Parathyroid adenoma (tissue), 2 donors: ENCODE measurements around the gene GMPS.

Source experiments
- H2AFZ ChIP-seq: fragments of 300-600 bp; sonication (generic); one replicate; pipeline ENCODE4 v1.7.0; 2017; ENCODE audit warnings: antibody characterized with exemption, mild to moderate bottlenecking
- H3K27ac ChIP-seq: fragments of 300-600 bp; sonication (generic); one replicate; pipeline ENCODE4 v1.7.0; 2017
- H3K27me3 ChIP-seq: fragments of 300-600 bp; sonication (generic); one replicate; pipeline ENCODE4 v1.7.0; 2017; ENCODE audit warnings: low read length; ENCODE audit not compliant: control insufficient read depth, insufficient read depth
- H3K36me3 ChIP-seq: fragments of 300-600 bp; sonication (generic); one replicate; pipeline ENCODE4 v1.7.0; 2017; ENCODE audit warnings: low read length; ENCODE audit not compliant: control insufficient read depth, insufficient read depth
- H3K4me1 ChIP-seq: fragments of 300-600 bp; sonication (generic); one replicate; pipeline ENCODE4 v1.7.0; 2017; ENCODE audit warnings: control low read depth
- H3K4me2 ChIP-seq: fragments of 300-600 bp; sonication (generic); one replicate; pipeline ENCODE4 v1.7.0; 2017; ENCODE audit warnings: low read length
- H3K4me3 ChIP-seq: fragments of 300-600 bp; sonication (generic); one replicate; pipeline ENCODE4 v1.7.0; 2017; ENCODE audit warnings: low read depth, low read length
- H3K79me2 ChIP-seq: fragments of 300-600 bp; sonication (generic); one replicate; pipeline ENCODE4 v1.7.0; 2017; ENCODE audit warnings: control low read depth
- H3K9ac ChIP-seq: fragments of 300-600 bp; sonication (generic); one replicate; pipeline ENCODE4 v1.7.0; 2017; ENCODE audit warnings: mild to moderate bottlenecking
- H3K9me3 ChIP-seq: fragments of 300-600 bp; sonication (generic); one replicate; pipeline ENCODE4 v1.7.0; 2017; ENCODE audit warnings: low read length; ENCODE audit not compliant: control insufficient read depth
- TF ChIP-seq, protein P1 (sequence below): fragments of 300-600 bp; sonication (generic); IDR thresholded peaks from one replicate; pipeline ENCODE4 v1.7.0; 2017; ENCODE audit warnings: antibody characterized with exemption, mild to moderate bottlenecking
- donor health status: primary hyperparathyroidism.

Gene GMPS

DNA sequence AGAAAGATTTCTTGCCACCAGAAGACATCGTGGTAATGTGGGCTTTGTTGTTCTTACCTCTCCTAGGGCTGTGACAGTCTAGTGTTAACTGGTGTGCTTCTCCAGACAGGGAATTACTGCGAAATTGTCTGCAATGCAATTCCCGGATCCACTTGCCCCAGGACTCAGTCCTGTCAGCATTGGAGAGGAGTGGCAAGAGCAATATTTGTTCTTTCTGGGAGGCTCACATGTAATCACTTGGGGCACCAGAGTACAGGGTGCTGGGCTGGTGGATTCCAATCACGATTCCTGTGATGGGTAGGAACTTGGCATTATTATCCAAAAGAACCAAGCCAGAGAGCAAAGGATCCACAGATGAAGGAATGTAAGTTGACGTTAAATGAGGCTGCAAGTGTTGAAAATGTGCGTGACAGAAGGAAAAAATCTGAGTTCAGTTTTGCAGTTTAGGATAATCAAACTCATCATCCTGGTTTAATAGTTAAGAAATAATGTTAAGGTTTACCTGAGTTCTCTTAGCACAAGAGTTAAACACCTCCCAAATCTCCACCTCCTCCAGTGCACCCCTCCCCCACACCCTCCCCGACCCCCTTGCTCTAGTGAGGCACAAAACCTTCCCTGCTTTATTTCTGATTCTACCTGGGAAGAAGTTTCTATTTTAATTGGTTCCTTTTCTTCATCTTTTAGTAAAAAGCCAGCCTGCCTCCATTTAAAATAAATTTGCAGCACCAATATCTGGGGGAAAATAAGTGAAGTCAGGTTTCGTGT, 79.2 kb downstream of the GMPS start:
- Histone ChIP-seq H3K9me3 (no peaks in the 10 kb centered on the region), H3K36me3 (no peaks in the 10 kb centered on the region)
- TF ChIP-seq, protein P1, sequence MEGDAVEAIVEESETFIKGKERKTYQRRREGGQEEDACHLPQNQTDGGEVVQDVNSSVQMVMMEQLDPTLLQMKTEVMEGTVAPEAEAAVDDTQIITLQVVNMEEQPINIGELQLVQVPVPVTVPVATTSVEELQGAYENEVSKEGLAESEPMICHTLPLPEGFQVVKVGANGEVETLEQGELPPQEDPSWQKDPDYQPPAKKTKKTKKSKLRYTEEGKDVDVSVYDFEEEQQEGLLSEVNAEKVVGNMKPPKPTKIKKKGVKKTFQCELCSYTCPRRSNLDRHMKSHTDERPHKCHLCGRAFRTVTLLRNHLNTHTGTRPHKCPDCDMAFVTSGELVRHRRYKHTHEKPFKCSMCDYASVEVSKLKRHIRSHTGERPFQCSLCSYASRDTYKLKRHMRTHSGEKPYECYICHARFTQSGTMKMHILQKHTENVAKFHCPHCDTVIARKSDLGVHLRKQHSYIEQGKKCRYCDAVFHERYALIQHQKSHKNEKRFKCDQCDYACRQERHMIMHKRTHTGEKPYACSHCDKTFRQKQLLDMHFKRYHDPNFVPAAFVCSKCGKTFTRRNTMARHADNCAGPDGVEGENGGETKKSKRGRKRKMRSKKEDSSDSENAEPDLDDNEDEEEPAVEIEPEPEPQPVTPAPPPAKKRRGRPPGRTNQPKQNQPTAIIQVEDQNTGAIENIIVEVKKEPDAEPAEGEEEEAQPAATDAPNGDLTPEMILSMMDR, result no peak

DNA sequence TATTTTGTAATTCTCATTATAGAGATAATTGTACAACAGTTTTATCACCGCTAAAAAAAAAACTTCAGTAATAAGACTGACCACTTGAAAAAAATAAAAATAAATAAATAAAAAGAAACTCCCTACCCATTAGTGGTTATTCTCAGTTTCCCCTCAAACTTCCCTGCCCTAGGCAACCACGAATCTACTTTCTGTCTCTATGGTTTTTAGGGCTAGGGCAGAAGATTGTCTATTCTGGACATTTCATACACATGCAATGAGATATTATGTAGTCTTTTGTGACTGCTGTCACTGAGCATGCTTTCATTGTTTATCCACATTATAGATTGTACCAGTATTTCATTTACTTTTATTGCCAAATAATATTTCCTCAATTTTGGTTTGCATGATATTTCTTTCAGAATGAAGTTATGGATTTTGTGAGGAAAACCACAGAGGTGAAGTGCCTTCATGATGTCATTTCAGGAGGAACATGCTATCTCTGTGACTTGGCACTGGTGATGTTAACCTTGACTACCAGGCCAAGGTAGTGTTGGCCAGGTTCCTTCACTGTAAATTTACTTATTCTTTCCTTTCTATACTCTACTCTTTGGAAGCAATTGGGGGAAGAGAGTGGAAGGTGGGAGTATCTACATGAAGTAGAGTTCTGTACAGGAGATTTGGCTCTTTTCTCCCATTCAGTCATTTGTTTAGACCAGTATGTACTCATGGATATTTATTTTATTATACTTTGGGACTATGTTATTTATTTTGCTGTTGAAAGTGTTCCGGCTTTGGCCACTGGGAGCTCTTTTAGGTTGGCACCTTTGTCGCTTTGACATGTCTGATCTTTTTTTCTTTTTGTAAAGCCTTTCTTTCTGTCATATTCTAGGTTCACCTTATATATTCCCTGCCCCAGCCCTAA, 86.3 kb downstream of the GMPS start:
- no peak overlapping the region for H3K4me3 ChIP-seq
- no peaks in the 10 kb centered on the region for H3K4me1 ChIP-seq
- H3K9ac ChIP-seq, result no peak overlapping the region
- H3K27me3 ChIP-seq, result no peaks in the 10 kb centered on the region
- H2AFZ ChIP-seq, result no peak overlapping the region
- no peaks in the 10 kb centered on the region for H3K36me3 ChIP-seq
- H3K9me3 ChIP-seq, result no peaks in the 10 kb centered on the region
- no peaks in the 10 kb centered on the region for H3K79me2 ChIP-seq
- H3K4me2 ChIP-seq, result no peak overlapping the region
- TF ChIP-seq, protein P1, result no peak
- no peak overlapping the region for H3K27ac ChIP-seq

More for the DNA sequence above, 79.2 kb downstream of the GMPS start:
- Histone ChIP-seq H2AFZ (no peak overlapping the region), H3K27me3 (no peaks in the 10 kb centered on the region), H3K79me2 (no peaks in the 10 kb centered on the region), H3K4me3 (no peak overlapping the region), H3K4me1 (no peaks in the 10 kb centered on the region), H3K9ac (no peak overlapping the region), H3K4me2 (no peak overlapping the region), H3K27ac (no peak overlapping the region)

- no peaks in the 10 kb centered on the region for H3K4me1 ChIP-seq
- no peak overlapping the region for H2AFZ ChIP-seq
- H3K36me3 ChIP-seq, result no peaks in the 10 kb centered on the region
- no peaks in the 10 kb centered on the region for H3K79me2 ChIP-seq
- no peaks in the 10 kb centered on the region for H3K27me3 ChIP-seq
- no peaks in the 10 kb centered on the region for H3K9me3 ChIP-seq
- no peak overlapping the region for H3K9ac ChIP-seq
- TF ChIP-seq, protein P1, result no peak
- H3K27ac ChIP-seq, result no peak overlapping the region
- no peak overlapping the region for H3K4me2 ChIP-seq
- H3K4me3 ChIP-seq, result no peak overlapping the region
Observed at GRCh38 chr3:155957412-155957880, 87.0 kb downstream of the GMPS start.

GRCh38 chr3:155958676-155959075, 88.2 kb downstream of the GMPS start:
- Histone ChIP-seq H3K9me3 (no peaks in the 10 kb centered on the region), H3K27ac (no peak overlapping the region), H3K4me2 (no peak overlapping the region), H3K9ac (no peak overlapping the region), H3K36me3 (no peaks in the 10 kb centered on the region), H3K79me2 (no peaks in the 10 kb centered on the region), H2AFZ (no peak overlapping the region), H3K4me3 (no peak overlapping the region), H3K4me1 (no peaks in the 10 kb centered on the region), H3K27me3 (no peaks in the 10 kb centered on the region)
- TF ChIP-seq, protein P1, result no peak
